Thyroid gland (tissue), 4 donors: ENCODE measurements around the gene ANAPC7. TPM values are rescaled to one million over a fixed set of nuclear protein-coding genes. Genes with fewer than 3 reads are reported as not detected.
"Not testable (repeated sequence)": the region's sequence is repeated elsewhere in the genome, so short reads cannot be mapped to it uniquely, and the experiment has no call there.

Experiments used
- DNase-seq, 2 donors: peaks; one replicate each; pipeline ENCODE4 v3.0.0-alpha.2; 2019
- H3K27ac ChIP-seq, 3 donors: fragments of 200-600 bp; sonication (generic); 1 replicate in 2 of 3; 2 replicates in 1 of 3; pipeline ENCODE4 v1.5.1; 2016 to 2019; ENCODE audit warnings: mild to moderate bottlenecking in 1 of 3, moderate library complexity in 1 of 3
- H3K27me3 ChIP-seq: fragments of 200-600 bp; sonication (generic); one replicate; pipeline ENCODE4 v1.5.1; 2019
- H3K36me3 ChIP-seq, 2 donors: fragments of 200-600 bp; sonication (generic); one replicate each; pipeline ENCODE4 v1.5.1; 2016 to 2019
- H3K4me1 ChIP-seq, 2 donors: fragments of 200-600 bp; sonication (generic); one replicate each; pipeline ENCODE4 v1.5.1; 2017 to 2019
- H3K4me3 ChIP-seq, 3 donors: fragments of 200-600 bp; sonication (generic); replicated peaks in 1 of 3; 1 replicate in 2 of 3; 2 replicates in 1 of 3; pipeline ENCODE4 v1.5.1; 2016; ENCODE audit warnings: mild to moderate bottlenecking in 1 of 3
- H3K9me3 ChIP-seq: fragments of 200-600 bp; sonication (generic); one replicate; pipeline ENCODE4 v1.5.1; 2017
- CTCF ChIP-seq, 6 experiments: fragments of 200-600 bp in 3 of 6; fragments of 450-650 bp in 3 of 6; sonication (generic) in 3 of 6; IDR thresholded peaks; one replicate each; pipeline ENCODE4 v1.5.1; 2016 to 2019; ENCODE audit warnings: antibody characterized with exemption in 6 of 6, mild to moderate bottlenecking in 2 of 6, inconsistent platforms in 1 of 6, moderate library complexity in 1 of 6
- POLR2A ChIP-seq, 2 donors: fragments of 450-650 bp; IDR thresholded peaks; one replicate each; pipeline ENCODE4 v1.6.1; 2017; ENCODE audit warnings: antibody characterized with exemption in 2 of 2, mild to moderate bottlenecking in 2 of 2, moderate library complexity in 1 of 2
- WGBS, 2 donors: methylation state at CpG; one replicate each; pipeline ENCODE4 v1.1.5; 2017; 5-methylcytosine and 5-hydroxymethylcytosine counted together
- intact Hi-C: fragments of 100-400 bp; cut with DNase I; formaldehyde crosslinking; loops from one replicate; pipeline ENCODE4 v1.15.1; 2023
- total RNA-seq, 4 donors: library from RNA; depleted of rRNA; stranded (reverse); fragments of >200 nt; gene quantifications; one replicate each; pipeline ENCODE4 v1.2.3, GENCODE V29; 2016

Gene ANAPC7
- total RNA-seq, 4 donors from 2014 or later: 49.4 to 61.9 (median 50.9) TPM

- no peak overlapping the region for H3K4me3 ChIP-seq
- H3K27me3 ChIP-seq: no peaks in the 10 kb centered on the region
- H3K9me3 ChIP-seq: no peaks in the 10 kb centered on the region
- intact Hi-C loops: no loop called here
- peak overlapping the region; percentile 7 to 47 (median 30) for H3K27ac ChIP-seq
- no peaks in the 10 kb centered on the region for H3K36me3 ChIP-seq
- TF ChIP-seq CTCF (IDR thresholded peaks at IDR 0.05) (no peak), POLR2A (IDR thresholded peaks at IDR 0.05) (no peak)
- no peak for DNase-seq
- H3K4me1 ChIP-seq: peaks cover 8 to 11% of the 10 kb centered on the region in 2 donors
- 88 to 93% methylated on average over 1 of the region's 1 CpG for WGBS, 2 donors
These were observed 42.3 kb downstream of the ANAPC7 start for GRCh38 chr12:110361216-110361615.

- DNase-seq, H3K27me3 ChIP-seq, H3K4me1 ChIP-seq, H3K4me3 ChIP-seq, H3K36me3 ChIP-seq, H3K9me3 ChIP-seq, intact Hi-C loops: not testable (repeated sequence)
- TF ChIP-seq CTCF (IDR thresholded peaks at IDR 0.05): peak in 3 of 6 experiments; percentile 6 to 16 (median 13)
- H3K27ac ChIP-seq: peak overlapping the region in 1 of 3 donors; percentile 16
- 87 to 90% methylated on average over 8 of the region's 8 CpGs for WGBS, 2 donors
These were observed 45.0 kb downstream of the ANAPC7 start for GRCh38 chr12:110358384-110359097.

DNA sequence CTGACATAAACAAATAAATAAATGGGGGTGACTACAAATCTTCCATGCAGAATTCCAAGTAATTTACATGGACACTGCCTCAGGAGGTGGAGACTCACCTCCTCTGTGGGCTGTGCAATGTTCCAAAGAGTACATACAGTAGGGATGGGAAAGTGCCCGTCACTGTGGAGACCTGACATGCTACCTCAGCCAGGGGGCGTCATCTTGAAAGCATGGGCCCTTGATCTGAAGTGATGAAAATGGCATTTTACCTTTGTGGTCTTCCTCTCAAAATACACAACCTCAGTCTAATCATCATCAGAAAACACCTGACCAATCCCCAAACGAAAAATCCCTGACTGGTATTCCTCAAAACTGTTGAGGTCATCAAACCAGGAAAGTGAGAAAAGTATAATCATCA lies 48.4 kb downstream of the ANAPC7 start:
- peak in 1 of 2 donors; percentile 30 for DNase-seq
- Histone ChIP-seq H3K4me3 (no peak overlapping the region), H3K36me3 (peaks cover 0 to 6% of the 10 kb centered on the region in 2 donors), H3K27ac (no peak overlapping the region), H3K27me3 (no peaks in the 10 kb centered on the region), H3K9me3 (no peaks in the 10 kb centered on the region), H3K4me1 (no peaks in the 10 kb centered on the region)
- WGBS, 2 donors: 42 to 43% methylated on average over 3 of the region's 3 CpGs
- intact Hi-C loops: no loop called here
- TF ChIP-seq CTCF (IDR thresholded peaks at IDR 0.05): peak in 4 of 6 experiments; percentile 11 to 28 (median 24)
- no peak for TF ChIP-seq POLR2A (IDR thresholded peaks at IDR 0.05)

DNA sequence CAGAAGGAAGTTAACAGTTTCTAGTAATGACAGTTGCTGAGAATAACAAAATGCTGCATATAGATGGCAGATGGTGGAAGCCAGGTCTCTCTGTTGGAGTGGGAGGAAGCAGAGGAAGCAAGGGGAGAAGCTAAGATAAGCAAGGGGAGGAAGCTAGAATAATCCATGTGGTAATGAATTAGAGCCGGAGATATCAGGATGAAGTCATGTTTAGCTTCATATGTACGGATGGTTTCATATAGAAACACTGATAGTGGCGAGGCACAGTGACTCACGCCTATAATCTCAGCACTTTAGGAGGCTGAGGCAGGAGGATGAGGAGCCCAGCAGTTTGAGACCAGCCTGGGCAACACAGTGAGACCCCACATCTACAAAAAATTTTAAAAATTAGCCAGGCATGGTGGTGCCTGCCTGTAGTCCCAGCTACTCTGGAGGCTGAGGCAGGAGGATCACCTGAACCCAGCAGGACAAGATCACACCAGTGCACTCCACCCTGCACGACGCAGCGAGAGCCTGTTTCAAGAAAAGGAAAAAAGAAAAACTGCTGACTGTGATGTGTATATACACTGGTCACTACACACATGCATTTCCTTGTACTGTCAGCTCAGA lies 49.2 kb downstream of the ANAPC7 start:
- no peaks in the 10 kb centered on the region for H3K9me3 ChIP-seq
- H3K27me3 ChIP-seq: no peaks in the 10 kb centered on the region
- H3K4me1 ChIP-seq: no peaks in the 10 kb centered on the region
- no peak overlapping the region for H3K4me3 ChIP-seq
- TF ChIP-seq POLR2A (IDR thresholded peaks at IDR 0.05) (no peak), CTCF (IDR thresholded peaks at IDR 0.05) (no peak)
- 72 to 73% methylated on average over 7 of the region's 7 CpGs for WGBS, 2 donors
- no peak overlapping the region for H3K27ac ChIP-seq
- intact Hi-C loops: no loop called here
- H3K36me3 ChIP-seq: peaks cover 0 to 13% of the 10 kb centered on the region in 2 donors
- DNase-seq: no peak
